OCI-LY7 (cell line): ENCODE data around the gene COPZ1.
"Not testable (repeated sequence)": the region's sequence is repeated elsewhere in the genome, so short reads cannot be mapped to it uniquely, and the experiment has no call there.

Experiments used
- EZH2phosphoT487 ChIP-seq: fragments of 200-600 bp; sonication (generic); IDR thresholded peaks from 2 replicates; pipeline ENCODE4 v1.6.1; 2018; ENCODE audit warnings: low read depth, borderline replicate concordance, mild to moderate bottlenecking, mixed run types, antibody characterized with exemption, low read length, moderate library complexity, mixed read lengths
- TF ChIP-seq, protein P1 (sequence below): fragments of 200-600 bp; sonication (generic); conservative IDR thresholded peaks from 2 replicates; pipeline ENCODE4 v1.5.1; 2014; ENCODE audit warnings: mild to moderate bottlenecking, antibody characterized with exemption, low read length, moderate library complexity, mixed read lengths

DNA sequence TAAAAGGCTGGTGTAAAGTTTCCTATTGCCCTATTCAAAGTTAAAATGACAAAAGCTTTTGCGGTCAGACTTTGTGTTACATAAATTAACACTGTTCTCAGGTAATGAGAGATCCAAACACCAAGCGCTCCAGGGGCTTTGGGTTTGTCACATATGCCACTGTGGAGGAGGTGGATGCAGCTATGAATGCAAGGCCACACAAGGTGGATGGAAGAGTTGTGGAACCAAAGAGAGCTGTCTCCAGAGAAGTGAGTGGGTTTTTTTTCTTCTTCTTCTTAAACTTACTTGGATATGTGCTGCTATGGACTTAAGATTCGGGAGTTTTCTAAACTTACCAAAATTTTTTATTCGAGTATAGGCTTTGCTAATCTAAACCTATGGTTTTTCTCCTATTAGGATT, 43.2 kb upstream of the COPZ1 start:
- TF ChIP-seq EZH2phosphoT487, result not testable (repeated sequence)
- TF ChIP-seq, protein P1, sequence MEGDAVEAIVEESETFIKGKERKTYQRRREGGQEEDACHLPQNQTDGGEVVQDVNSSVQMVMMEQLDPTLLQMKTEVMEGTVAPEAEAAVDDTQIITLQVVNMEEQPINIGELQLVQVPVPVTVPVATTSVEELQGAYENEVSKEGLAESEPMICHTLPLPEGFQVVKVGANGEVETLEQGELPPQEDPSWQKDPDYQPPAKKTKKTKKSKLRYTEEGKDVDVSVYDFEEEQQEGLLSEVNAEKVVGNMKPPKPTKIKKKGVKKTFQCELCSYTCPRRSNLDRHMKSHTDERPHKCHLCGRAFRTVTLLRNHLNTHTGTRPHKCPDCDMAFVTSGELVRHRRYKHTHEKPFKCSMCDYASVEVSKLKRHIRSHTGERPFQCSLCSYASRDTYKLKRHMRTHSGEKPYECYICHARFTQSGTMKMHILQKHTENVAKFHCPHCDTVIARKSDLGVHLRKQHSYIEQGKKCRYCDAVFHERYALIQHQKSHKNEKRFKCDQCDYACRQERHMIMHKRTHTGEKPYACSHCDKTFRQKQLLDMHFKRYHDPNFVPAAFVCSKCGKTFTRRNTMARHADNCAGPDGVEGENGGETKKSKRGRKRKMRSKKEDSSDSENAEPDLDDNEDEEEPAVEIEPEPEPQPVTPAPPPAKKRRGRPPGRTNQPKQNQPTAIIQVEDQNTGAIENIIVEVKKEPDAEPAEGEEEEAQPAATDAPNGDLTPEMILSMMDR, result not testable (repeated sequence)
